Frontal cortex (tissue), 4 donors: ENCODE measurements around the gene TMEM220. TPM values are rescaled to one million over a fixed set of nuclear protein-coding genes. Genes with fewer than 3 reads are reported as not detected.

Source experiments
- DNase-seq, 2 donors: peaks; one replicate each; pipeline ENCODE4 v3.0.0; 2012; ENCODE audit warnings: low spot score in 2 of 2
- FAIRE-seq: peaks from 2 replicates; lab custom pipeline; 2012; peaks lifted over from hg19 to GRCh38; lab: Jason Lieb, UNC
- total RNA-seq: library from RNA; depleted of rRNA; stranded (reverse); fragments of >200 nt; gene quantifications from one replicate; pipeline ENCODE4 v1.2.3, GENCODE V29; 2014
- donor health status: control.
- donor health status: control.
- donor health status: control.

Gene TMEM220
- total RNA-seq, 1 donor from 2014 or later, result 1.2 TPM

GRCh38 chr17:10681866-10682446 lies 47.9 kb downstream of the TMEM220 start:
- no peak for FAIRE-seq
- no peak for DNase-seq

- FAIRE-seq (no peak), DNase-seq (no peak)
Measured at GRCh38 chr17:10674704-10675103, 55.1 kb downstream of the TMEM220 start.

- FAIRE-seq, result no peak
Measured at GRCh38 chr17:10673312-10673711, 56.5 kb downstream of the TMEM220 start.

GRCh38 chr17:10668775-10669174 lies 61.0 kb downstream of the TMEM220 start:
- DNase-seq (no peak), FAIRE-seq (no peak)

More at GRCh38 chr17:10673312-10673711, 56.5 kb downstream of the TMEM220 start:
- no peak for DNase-seq

GRCh38 chr17:10666906-10667305 lies 62.9 kb downstream of the TMEM220 start:
- DNase-seq (no peak), FAIRE-seq (no peak)

GRCh38 chr17:10664571-10664970 lies 65.3 kb downstream of the TMEM220 start:
- DNase-seq, result no peak
- no peak for FAIRE-seq

Other genes with a start within 250 kb of the TMEM220 start
- not detected for gene MYH1, start 211.5 kb downstream of the TMEM220 start, total RNA-seq
- not detected for gene MYH2, start 180.4 kb downstream of the TMEM220 start, total RNA-seq
- 0.41 TPM for gene MYH3, start 72.7 kb downstream of the TMEM220 start, total RNA-seq
- gene SCO1, start 32.5 kb downstream of the TMEM220 start, total RNA-seq, result 11.4 TPM
- 17.5 TPM for gene ADPRM, start 32.4 kb downstream of the TMEM220 start, total RNA-seq
- not detected for gene TMEM238L, start 74.1 kb upstream of the TMEM220 start, total RNA-seq
- under 0.01 TPM for gene PIRT, start 108.1 kb upstream of the TMEM220 start, total RNA-seq